Natural killer cell treated with Interleukin-12 subunit alpha and Interleukin-12 subunit beta and Interleukin-15 and Interleukin-18, amount 100 ng/mL, for 72 hours (primary cell): Measurements from ENCODE around the gene TGFBI. TPM values are rescaled to one million over a fixed set of nuclear protein-coding genes. Genes with fewer than 3 reads are reported as not detected.
A peak's percentile ranks its signal among the peaks of the same experiment; 100 is the strongest.

ENCODE experiments used
- ATAC-seq, 2 donors: fragments of 150-1000 bp; cut with Tn5 transposase in 1 of 2; sonication (Bioruptor Pico), chemical (Tn5 transposase) in 1 of 2; 2 replicates each; pipeline ENCODE4 v1.10.0; 2021
- DNase-seq: peaks from one replicate; pipeline ENCODE4 v3.0.0; 2022; ENCODE audit warnings: low spot score
- H3K27ac Mint-ChIP-seq, 2 donors: 1 replicate in 1 of 2; 2 replicates in 1 of 2; pipeline ENCODE4 v1.8.0; 2022; ENCODE audit warnings: mixed read lengths in 2 of 2, mild to moderate bottlenecking in 1 of 2, moderate library complexity in 1 of 2
- H3K27me3 Mint-ChIP-seq, 2 donors: 1 replicate in 1 of 2; 2 replicates in 1 of 2; pipeline ENCODE4 v1.8.0; 2022; ENCODE audit warnings: mixed read lengths in 2 of 2
- H3K36me3 Mint-ChIP-seq: one replicate; pipeline ENCODE4 v1.8.0; 2022; ENCODE audit warnings: mixed read lengths
- H3K4me1 Mint-ChIP-seq, 2 donors: 1 replicate in 1 of 2; 2 replicates in 1 of 2; pipeline ENCODE4 v1.8.0; 2022; ENCODE audit warnings: low read depth in 2 of 2, mixed read lengths in 2 of 2, mild to moderate bottlenecking in 1 of 2
- H3K4me3 Mint-ChIP-seq: one replicate; pipeline ENCODE4 v1.8.0; 2022; ENCODE audit warnings: mixed read lengths
- H3K9me3 Mint-ChIP-seq: 2 replicates; pipeline ENCODE4 v1.8.0; 2022; ENCODE audit warnings: mixed read lengths
- total RNA-seq, 2 donors: library from RNA; stranded (reverse); gene quantifications; one replicate each; pipeline ENCODE4 v1.2.3, GENCODE V29; 2022

Gene TGFBI
- not detected for total RNA-seq

DNA sequence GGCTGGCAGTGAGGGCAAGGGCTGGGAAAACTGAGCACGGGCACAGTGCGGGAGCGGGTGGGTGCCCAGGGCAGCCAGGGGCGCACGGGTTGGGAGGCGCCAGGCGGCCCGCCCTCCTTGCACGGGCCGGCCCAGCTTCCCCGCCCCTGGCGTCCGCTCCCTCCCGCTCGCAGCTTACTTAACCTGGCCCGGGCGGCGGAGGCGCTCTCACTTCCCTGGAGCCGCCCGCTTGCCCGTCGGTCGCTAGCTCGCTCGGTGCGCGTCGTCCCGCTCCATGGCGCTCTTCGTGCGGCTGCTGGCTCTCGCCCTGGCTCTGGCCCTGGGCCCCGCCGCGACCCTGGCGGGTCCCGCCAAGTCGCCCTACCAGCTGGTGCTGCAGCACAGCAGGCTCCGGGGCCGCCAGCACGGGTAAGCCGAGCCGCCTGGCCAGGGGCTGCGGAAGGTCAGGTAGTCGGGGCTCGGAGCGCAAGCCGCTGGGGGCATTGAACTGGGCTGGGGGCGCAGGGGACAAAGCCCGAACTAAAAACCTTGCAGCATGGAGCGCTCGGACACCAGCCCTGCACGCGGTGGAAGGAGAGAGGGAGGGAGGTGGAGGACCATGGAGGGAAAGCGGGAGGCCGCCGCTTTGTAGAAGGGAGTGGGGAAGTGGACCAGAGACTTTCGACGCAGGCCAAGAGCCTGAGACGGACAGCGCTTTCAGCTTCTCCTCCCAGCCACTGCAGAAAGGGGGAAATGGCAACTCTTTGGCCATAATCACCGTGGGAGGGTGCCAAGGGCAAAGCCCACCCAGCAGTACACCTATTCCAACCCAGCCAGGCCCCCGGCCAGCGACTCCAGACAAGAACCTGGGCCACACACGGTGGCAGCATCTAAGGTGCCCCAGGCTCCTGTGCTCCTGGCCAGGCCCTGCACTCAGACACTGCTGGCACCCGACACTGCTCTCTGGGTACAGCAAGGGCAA is at the start of gene TGFBI:
Gene TGFBI, plus strand, starts transcription at position 207 of the 961 bp plus-strand sequence. Its CDS starts 68 bp downstream, at position 275.
- DNase-seq (no peak), ATAC-seq (peak; percentile 67 to 76)
- Mint-ChIP-seq H3K27ac (no peak within 1 kb of the TSS), H3K4me1 (peaks cover under 1 to 10% of the 10 kb centered on the region in 2 donors), H3K9me3 (no peaks in the 10 kb centered on the region), H3K36me3 (no peaks in the 10 kb centered on the region), H3K27me3 (peaks cover 22 to 23% of the 10 kb centered on the region in 2 donors), H3K4me3 (no peak within 1 kb of the TSS)

DNA sequence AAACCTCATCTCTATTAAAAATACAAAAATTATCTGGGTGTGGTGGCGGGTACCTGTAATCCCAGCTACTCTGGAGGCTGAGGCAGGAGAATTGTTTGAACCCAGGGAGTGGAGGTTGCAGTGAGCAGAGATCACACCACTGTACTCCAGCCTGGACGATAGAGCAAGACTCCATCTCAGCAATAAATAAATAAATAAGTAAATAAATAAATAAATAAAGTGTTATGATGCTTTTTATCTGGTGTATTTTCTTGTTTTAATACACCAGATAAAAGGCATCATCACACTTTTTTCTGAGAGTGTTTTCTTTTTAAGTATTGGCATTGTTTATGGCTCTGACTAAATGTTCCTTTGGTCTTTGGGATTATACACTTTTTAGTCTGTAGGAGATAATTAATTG is 49.8 kb upstream of the TGFBI start:
- Mint-ChIP-seq H3K27me3 (peaks cover 28 to 37% of the 10 kb centered on the region in 2 donors), H3K4me1 (no peaks in the 10 kb centered on the region), H3K36me3 (no peaks in the 10 kb centered on the region), H3K4me3 (no peak overlapping the region), H3K27ac (no peak overlapping the region), H3K9me3 (no peaks in the 10 kb centered on the region)
- ATAC-seq (no peak), DNase-seq (no peak)

DNA sequence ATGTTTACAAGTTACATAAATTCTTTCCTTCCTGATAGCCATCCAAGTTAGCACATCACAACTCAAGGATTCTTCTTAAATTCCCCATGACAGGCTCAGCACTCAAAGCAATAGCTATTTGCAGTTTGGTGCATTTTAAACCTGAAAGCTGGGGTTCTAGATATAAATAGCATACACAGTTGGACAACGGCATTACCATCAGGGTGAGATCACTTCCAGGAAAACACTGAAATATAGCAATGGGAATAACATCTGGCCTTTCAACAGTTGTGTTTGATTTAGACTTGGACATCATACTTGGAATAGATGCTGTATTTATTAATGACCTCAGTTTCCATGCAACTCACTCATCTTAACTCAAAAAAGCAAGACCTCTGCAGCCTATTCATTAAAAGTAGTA is 49.3 kb upstream of the TGFBI start:
- Mint-ChIP-seq H3K36me3 (no peaks in the 10 kb centered on the region), H3K9me3 (no peaks in the 10 kb centered on the region), H3K27me3 (peaks cover 24 to 32% of the 10 kb centered on the region in 2 donors), H3K4me3 (no peak overlapping the region), H3K27ac (no peak overlapping the region), H3K4me1 (no peaks in the 10 kb centered on the region)
- ATAC-seq (no peak), DNase-seq (no peak)

DNA sequence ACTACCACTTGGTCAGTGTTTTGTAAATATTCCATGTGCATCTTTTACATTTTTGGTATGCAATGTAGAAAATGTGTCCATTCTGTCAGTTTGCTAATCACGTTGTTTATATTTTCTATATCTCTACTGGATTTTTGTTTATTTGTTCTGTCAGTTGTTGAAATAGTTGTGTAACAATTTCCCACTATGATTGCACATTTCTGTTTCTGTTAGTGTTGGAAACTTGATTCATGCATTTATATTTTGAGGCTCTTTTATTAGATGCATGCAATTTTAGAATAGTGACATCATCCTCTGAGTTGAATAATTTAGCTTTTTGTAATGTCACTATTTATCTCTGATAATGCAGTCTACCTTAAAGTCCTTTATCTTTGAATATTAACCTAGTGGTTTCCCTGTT is 48.2 kb upstream of the TGFBI start:
- H3K27me3 Mint-ChIP-seq = peaks cover 26 to 31% of the 10 kb centered on the region in 2 donors
- H3K9me3 Mint-ChIP-seq = no peaks in the 10 kb centered on the region
- no peak overlapping the region for H3K27ac Mint-ChIP-seq
- no peak overlapping the region for H3K4me3 Mint-ChIP-seq
- DNase-seq (no peak), ATAC-seq (no peak)
- no peaks in the 10 kb centered on the region for H3K4me1 Mint-ChIP-seq
- no peaks in the 10 kb centered on the region for H3K36me3 Mint-ChIP-seq

DNA sequence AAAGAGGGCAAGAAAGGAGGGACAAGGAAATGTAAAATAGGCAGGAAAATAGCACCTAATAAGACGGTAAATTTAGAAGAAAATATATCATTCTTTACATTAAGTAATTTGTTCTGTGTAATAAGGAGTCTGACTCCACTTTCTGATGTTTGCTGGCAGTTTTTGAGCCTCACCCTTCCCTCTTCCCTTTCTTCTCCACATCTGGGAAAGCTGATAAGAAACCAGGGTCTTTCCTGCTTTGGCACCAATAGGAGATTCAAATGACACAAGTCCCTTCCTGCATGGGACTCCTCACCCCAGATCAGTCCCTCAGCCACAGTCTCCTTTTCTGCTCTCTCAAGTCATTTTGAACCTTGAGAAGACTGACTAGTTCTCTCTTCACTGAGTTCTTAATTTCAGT is 42.8 kb upstream of the TGFBI start:
- Mint-ChIP-seq H3K9me3 (no peaks in the 10 kb centered on the region), H3K4me1 (no peaks in the 10 kb centered on the region), H3K4me3 (no peak overlapping the region), H3K27me3 (peaks cover 26 to 31% of the 10 kb centered on the region in 2 donors), H3K36me3 (no peaks in the 10 kb centered on the region), H3K27ac (no peak overlapping the region)
- ATAC-seq (no peak), DNase-seq (no peak)

DNA sequence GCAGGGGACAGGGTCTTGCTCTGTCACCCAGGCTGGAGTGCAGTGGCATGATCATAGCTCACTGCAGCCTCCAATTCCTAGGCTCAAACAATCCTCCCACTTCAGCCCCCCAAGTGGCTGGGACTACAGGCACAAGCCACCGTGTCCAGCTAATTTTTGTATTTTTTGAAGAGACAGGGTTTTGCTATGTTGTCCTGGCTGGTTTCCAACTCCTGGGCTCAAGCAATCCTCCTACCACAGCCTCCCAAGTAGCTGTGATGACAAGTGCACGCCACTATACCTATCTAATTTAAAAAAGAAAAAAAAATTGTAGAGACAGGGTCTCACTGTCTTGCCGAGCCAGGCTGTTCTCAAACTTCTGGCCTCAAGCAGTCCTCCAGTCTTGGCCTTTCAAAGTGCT is 42.4 kb upstream of the TGFBI start:
- DNase-seq (no peak), ATAC-seq (no peak)
- H3K36me3 Mint-ChIP-seq = no peaks in the 10 kb centered on the region
- no peak overlapping the region for H3K4me3 Mint-ChIP-seq
- no peaks in the 10 kb centered on the region for H3K9me3 Mint-ChIP-seq
- no peaks in the 10 kb centered on the region for H3K4me1 Mint-ChIP-seq
- H3K27ac Mint-ChIP-seq = no peak overlapping the region
- H3K27me3 Mint-ChIP-seq = peaks cover 26 to 31% of the 10 kb centered on the region in 2 donors

DNA sequence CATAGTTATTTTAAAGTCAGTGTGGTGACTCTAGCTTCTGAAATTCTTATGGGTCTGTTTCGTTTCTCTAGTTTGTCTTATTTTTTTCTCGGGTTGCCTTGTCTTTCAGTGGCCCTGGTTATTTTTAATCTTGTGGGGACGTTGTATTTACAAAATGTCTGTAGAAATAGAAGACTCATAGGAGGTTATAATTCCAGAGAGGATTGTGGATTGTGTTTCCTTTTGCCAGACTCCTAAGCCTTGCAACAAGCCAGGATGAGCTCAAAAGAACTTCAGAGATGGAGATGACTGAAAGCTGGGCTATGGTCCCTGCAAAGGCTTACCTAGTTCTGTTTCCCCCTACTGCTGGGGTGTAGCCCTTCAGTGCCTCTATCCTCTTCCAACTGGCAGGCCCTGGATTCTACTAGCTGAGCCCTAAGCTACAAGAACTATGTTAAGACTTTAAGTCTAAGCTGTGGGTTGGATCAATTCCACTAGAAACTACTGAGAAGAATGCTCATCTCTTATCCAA is 41.8 kb upstream of the TGFBI start:
- no peak overlapping the region for H3K27ac Mint-ChIP-seq
- H3K36me3 Mint-ChIP-seq = no peaks in the 10 kb centered on the region
- ATAC-seq (no peak), DNase-seq (no peak)
- H3K9me3 Mint-ChIP-seq = no peaks in the 10 kb centered on the region
- H3K27me3 Mint-ChIP-seq = peaks cover 26 to 31% of the 10 kb centered on the region in 2 donors
- no peaks in the 10 kb centered on the region for H3K4me1 Mint-ChIP-seq
- H3K4me3 Mint-ChIP-seq = no peak overlapping the region

DNA sequence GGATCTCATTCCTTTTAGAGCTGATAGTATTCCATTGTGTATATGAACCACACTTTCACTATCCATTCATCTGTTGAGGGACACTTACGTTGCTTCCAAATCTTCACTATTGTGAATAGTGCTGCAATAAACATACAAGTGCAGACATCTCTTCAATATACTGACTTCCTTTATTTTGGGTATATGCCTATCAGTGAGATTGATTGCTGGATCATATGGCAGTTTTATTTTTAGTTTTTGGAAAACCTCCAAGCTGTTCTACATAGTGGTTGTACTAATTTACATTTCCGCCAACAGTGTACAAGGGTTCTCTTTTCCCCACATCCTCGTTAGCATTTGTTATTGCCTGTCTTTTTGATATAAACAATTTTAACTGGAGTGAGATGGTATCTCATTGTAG is 40.2 kb upstream of the TGFBI start:
- Mint-ChIP-seq H3K36me3 (no peaks in the 10 kb centered on the region), H3K4me1 (no peaks in the 10 kb centered on the region), H3K27ac (no peak overlapping the region), H3K9me3 (no peaks in the 10 kb centered on the region), H3K4me3 (no peak overlapping the region), H3K27me3 (peaks cover 28 to 31% of the 10 kb centered on the region in 2 donors)
- DNase-seq (no peak), ATAC-seq (no peak)

DNA sequence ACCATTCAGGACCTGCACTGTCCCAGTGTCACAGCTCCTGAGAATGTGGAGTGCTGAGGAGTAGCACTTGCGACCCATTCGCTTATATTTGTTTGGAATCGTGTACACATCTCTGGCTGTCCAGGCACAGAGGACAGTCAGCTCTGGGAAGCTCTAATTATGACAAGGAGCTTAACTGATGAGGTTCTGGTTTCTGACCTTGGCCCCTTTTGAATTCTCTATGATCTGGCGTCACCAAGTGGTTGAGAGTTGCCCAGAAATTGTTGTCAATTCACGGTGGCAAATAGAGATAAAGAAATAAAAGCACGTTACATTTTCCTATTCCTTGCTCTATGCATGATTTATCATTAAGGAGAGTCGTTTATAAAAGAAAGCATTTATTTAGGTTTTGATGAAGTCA is 39.1 kb upstream of the TGFBI start:
- ATAC-seq (no peak), DNase-seq (no peak)
- Mint-ChIP-seq H3K4me3 (no peak overlapping the region), H3K9me3 (no peaks in the 10 kb centered on the region), H3K27ac (no peak overlapping the region), H3K27me3 (peaks cover 30 to 36% of the 10 kb centered on the region in 2 donors), H3K4me1 (no peaks in the 10 kb centered on the region), H3K36me3 (no peaks in the 10 kb centered on the region)

DNA sequence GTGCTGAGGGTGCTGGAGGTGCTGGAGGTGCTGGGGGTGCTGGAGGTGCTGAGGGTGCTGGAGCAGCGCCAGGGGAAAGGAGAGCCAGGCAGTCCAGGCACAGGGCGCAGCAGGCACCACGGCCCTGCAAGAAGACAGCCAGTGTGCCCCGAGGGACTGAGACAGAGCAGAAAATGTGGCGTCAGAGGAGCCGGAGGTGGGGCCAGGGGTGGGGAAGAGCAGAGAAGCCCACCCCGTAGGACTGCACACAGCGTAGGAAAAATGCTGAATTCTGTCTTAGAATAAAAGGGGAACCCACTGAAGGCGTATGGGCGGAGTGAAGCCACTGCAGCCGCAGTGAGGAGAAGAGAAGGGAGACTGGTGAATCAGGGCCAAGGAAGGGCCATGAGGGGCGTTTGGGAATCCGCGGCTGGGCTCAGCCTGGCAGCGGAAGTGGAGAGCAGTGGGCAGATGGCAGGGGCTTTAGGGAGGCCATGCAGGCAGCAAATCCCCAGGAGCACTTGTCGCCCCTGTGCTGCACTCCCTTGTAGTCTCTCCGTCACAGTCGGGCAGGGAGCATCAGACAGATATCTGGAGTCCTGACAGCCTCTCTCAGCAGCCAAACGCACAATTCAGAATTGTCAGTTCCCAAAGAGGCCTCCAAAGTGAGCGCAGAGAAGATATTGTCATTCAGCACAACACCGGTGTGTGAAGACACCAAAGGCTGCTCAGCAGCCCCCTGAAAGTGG is 38.1 kb upstream of the TGFBI start:
- no peak for DNase-seq
- Mint-ChIP-seq H3K9me3 (no peaks in the 10 kb centered on the region), H3K27ac (no peak overlapping the region)

DNA sequence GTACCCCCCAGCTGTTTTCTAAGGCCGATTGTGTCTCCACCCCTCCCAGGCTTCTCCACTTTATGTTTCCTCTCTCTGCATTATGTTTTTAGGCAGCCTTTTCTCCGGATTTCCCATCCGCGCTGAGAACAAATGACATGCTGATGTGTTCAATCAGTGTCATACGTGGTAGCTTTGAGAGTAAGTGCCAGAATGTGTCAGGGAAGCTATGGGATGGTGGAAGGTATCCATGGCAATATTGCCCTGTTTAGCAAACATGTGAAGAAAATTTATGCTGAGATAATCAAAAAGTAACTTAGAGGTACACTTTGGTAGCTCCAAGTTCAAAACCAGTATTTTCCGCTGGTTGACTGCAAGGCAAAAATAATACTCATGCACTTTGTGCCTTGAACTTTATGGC is 37.4 kb upstream of the TGFBI start:
- no peaks in the 10 kb centered on the region for H3K9me3 Mint-ChIP-seq
- DNase-seq (no peak), ATAC-seq (no peak)
- peaks cover 24 to 30% of the 10 kb centered on the region in 2 donors for H3K27me3 Mint-ChIP-seq
- no peaks in the 10 kb centered on the region for H3K36me3 Mint-ChIP-seq
- no peaks in the 10 kb centered on the region for H3K4me1 Mint-ChIP-seq
- no peak overlapping the region for H3K27ac Mint-ChIP-seq
- H3K4me3 Mint-ChIP-seq = no peak overlapping the region

More for the DNA sequence above, 38.1 kb upstream of the TGFBI start:
- Mint-ChIP-seq H3K4me1 (no peaks in the 10 kb centered on the region), H3K27me3 (peaks cover 21 to 32% of the 10 kb centered on the region in 2 donors), H3K4me3 (no peak overlapping the region), H3K36me3 (no peaks in the 10 kb centered on the region)
- peak in 1 of 2 donors; percentile 40 for ATAC-seq

DNA sequence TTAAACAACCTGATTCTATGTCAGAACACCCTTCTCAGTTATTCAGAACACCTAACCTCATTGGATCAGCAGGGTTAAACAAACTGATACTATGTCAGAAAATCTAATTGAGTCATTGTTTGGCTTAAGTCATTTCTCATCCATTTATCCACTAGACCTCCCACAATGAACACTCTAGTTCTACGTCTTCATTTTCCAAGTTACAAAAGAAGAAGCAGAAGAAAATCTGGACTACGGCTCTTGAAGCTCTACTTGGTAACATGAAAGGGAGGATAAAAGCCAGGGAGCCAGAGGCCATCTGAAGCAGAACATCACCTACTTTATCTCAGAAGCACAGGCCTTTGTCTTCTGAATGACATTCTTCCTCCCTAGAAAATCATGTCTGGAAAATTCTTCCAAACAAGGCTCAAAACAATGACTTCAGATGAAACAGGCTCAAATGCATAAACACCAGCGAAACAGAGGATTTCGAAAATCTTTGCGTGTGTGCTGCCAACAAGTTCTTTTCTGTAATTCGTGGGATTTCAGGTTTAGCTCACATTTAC is 35.4 kb upstream of the TGFBI start:
- no peak overlapping the region for H3K4me3 Mint-ChIP-seq

DNA sequence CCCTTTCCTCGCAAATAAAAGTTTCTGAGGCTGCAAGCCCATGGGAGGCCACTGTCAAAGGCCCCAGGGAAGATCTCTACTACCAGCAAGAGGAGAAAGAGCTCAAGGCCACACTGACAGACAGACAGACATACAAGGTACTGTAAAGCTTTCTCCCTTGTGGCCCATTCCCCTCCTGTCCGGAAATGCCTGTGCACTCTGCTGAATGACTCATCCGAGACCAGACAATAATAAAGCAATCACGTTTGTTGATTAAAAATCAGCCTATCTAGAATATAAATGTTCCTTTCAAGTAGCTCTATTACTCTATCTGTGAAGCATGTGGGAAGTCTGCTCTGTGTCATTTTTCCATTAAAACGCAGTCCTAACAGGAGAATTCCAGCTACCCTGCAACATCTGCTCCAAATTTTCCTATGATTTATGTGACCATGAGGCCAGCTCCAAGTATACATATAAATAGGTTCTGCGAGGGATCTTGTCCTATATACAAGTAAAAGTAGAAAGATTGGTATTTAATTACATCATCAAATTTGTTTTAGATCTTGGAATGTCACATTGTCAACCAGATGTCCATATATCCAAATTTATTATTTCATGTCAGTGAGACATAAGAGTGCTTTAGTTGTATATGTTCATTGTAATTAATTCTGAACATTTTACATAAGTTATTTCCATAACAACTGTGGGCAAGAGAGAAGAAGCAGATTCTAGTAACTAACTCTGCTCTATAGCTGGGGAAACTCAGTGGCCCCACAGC is 34.7 kb upstream of the TGFBI start:
- DNase-seq = no peak
- H3K36me3 Mint-ChIP-seq = no peaks in the 10 kb centered on the region
- no peaks in the 10 kb centered on the region for H3K4me1 Mint-ChIP-seq
- H3K27me3 Mint-ChIP-seq = peaks cover 29 to 32% of the 10 kb centered on the region in 2 donors
- no peak for ATAC-seq
- no peaks in the 10 kb centered on the region for H3K9me3 Mint-ChIP-seq
- H3K27ac Mint-ChIP-seq = no peak overlapping the region
- H3K4me3 Mint-ChIP-seq = no peak overlapping the region

More for the DNA sequence above, 35.4 kb upstream of the TGFBI start:
- no peak overlapping the region for H3K27ac Mint-ChIP-seq
- H3K4me1 Mint-ChIP-seq = no peaks in the 10 kb centered on the region
- ATAC-seq (no peak), DNase-seq (no peak)
- no peaks in the 10 kb centered on the region for H3K9me3 Mint-ChIP-seq
- no peaks in the 10 kb centered on the region for H3K36me3 Mint-ChIP-seq
- peaks cover 33 to 38% of the 10 kb centered on the region in 2 donors for H3K27me3 Mint-ChIP-seq
